ENCODE measurements around the gene POLR1D. TPM values are rescaled to one million over a fixed set of nuclear protein-coding genes. Genes with fewer than 3 reads are reported as not detected.

The POLR1D gene
- 124 and 127 TPM in 2 replicates for total RNA-seq

- DNase-seq (ENCODE audit: low spot score) = peak; percentile 75
- Mint-ChIP-seq H3K36me3 (ENCODE audit: low read depth) (peaks cover 41% of the 10 kb centered on the region), H3K27me3 (ENCODE audit: low read depth) (no peaks in the 10 kb centered on the region), H3K4me3 (ENCODE audit: low read depth) (peak within 1 kb of the TSS; percentile 93), H3K4me1 (ENCODE audit: low read depth) (peaks cover 54% of the 10 kb centered on the region), H3K9me3 (no peaks in the 10 kb centered on the region), H3K27ac (peak within 1 kb of the TSS; percentile 89)
- intact Hi-C loops (cut with micrococcal nuclease) = loop anchor here (1.0 to 5.0 kb wide), 5 partner anchors 171 to 517 kb away; partner anchors contain the start of genes MTIF3, PAN3, RPL21 and USP12
These were observed at the start of gene POLR1D for GRCh38 chr13:27621366-27622101. POLR1D (plus strand) TSS chr13:27621892; CDS start chr13:27621984, 92 bp downstream.

GRCh38 chr13:27572234-27572901, 49.3 kb upstream of the POLR1D start:
- no peak for DNase-seq (ENCODE audit: low spot score)
- intact Hi-C loops (cut with micrococcal nuclease) = no loop called here
- H3K27me3 Mint-ChIP-seq (ENCODE audit: low read depth) = no peaks in the 10 kb centered on the region

GRCh38 chr13:27573265-27573664, 48.4 kb upstream of the POLR1D start:
- no peak overlapping the region for H3K4me3 Mint-ChIP-seq (ENCODE audit: low read depth)
- H3K27ac Mint-ChIP-seq = no peak overlapping the region
- intact Hi-C loops (cut with micrococcal nuclease) = no loop called here
- H3K27me3 Mint-ChIP-seq (ENCODE audit: low read depth) = no peaks in the 10 kb centered on the region
- no peak for DNase-seq (ENCODE audit: low spot score)
- peaks cover 30% of the 10 kb centered on the region for H3K36me3 Mint-ChIP-seq (ENCODE audit: low read depth)
- no peaks in the 10 kb centered on the region for H3K9me3 Mint-ChIP-seq
- H3K4me1 Mint-ChIP-seq (ENCODE audit: low read depth) = peaks cover 18% of the 10 kb centered on the region

More at GRCh38 chr13:27572234-27572901, 49.3 kb upstream of the POLR1D start:
- no peak overlapping the region for H3K4me3 Mint-ChIP-seq (ENCODE audit: low read depth)
- H3K4me1 Mint-ChIP-seq (ENCODE audit: low read depth) = peaks cover 16% of the 10 kb centered on the region
- H3K36me3 Mint-ChIP-seq (ENCODE audit: low read depth) = peaks cover 26% of the 10 kb centered on the region
- no peaks in the 10 kb centered on the region for H3K9me3 Mint-ChIP-seq
- no peak overlapping the region for H3K27ac Mint-ChIP-seq

- DNase-seq (ENCODE audit: low spot score) = no peak
- Mint-ChIP-seq H3K9me3 (no peaks in the 10 kb centered on the region), H3K27me3 (ENCODE audit: low read depth) (no peaks in the 10 kb centered on the region), H3K36me3 (ENCODE audit: low read depth) (peaks cover 27% of the 10 kb centered on the region), H3K4me3 (ENCODE audit: low read depth) (no peak overlapping the region), H3K4me1 (ENCODE audit: low read depth) (peaks cover 18% of the 10 kb centered on the region), H3K27ac (no peak overlapping the region)
- intact Hi-C loops (cut with micrococcal nuclease) = no loop called here
These were observed 47.0 kb upstream of the POLR1D start for GRCh38 chr13:27574661-27575060.

- intact Hi-C loops (cut with micrococcal nuclease) = no loop called here
- Mint-ChIP-seq H3K27me3 (ENCODE audit: low read depth) (no peaks in the 10 kb centered on the region), H3K27ac (no peak overlapping the region), H3K4me3 (ENCODE audit: low read depth) (no peak overlapping the region), H3K4me1 (ENCODE audit: low read depth) (peaks cover 8% of the 10 kb centered on the region), H3K36me3 (ENCODE audit: low read depth) (peaks cover 34% of the 10 kb centered on the region), H3K9me3 (no peaks in the 10 kb centered on the region)
- no peak for DNase-seq (ENCODE audit: low spot score)
These were observed 43.3 kb upstream of the POLR1D start for GRCh38 chr13:27578121-27579030.

- intact Hi-C loops (cut with micrococcal nuclease) = no loop called here
- Mint-ChIP-seq H3K9me3 (no peaks in the 10 kb centered on the region), H3K36me3 (ENCODE audit: low read depth) (peaks cover 9% of the 10 kb centered on the region), H3K27me3 (ENCODE audit: low read depth) (no peaks in the 10 kb centered on the region), H3K4me3 (ENCODE audit: low read depth) (no peak overlapping the region), H3K4me1 (ENCODE audit: low read depth) (peaks cover 18% of the 10 kb centered on the region), H3K27ac (no peak overlapping the region)
- no peak for DNase-seq (ENCODE audit: low spot score)
These were observed 38.0 kb upstream of the POLR1D start for GRCh38 chr13:27583645-27584044.

- DNase-seq (ENCODE audit: low spot score) = no peak
- intact Hi-C loops (cut with micrococcal nuclease) = no loop called here
- H3K4me1 Mint-ChIP-seq (ENCODE audit: low read depth) = peaks cover 18% of the 10 kb centered on the region
- H3K36me3 Mint-ChIP-seq (ENCODE audit: low read depth) = no peaks in the 10 kb centered on the region
- no peak overlapping the region for H3K4me3 Mint-ChIP-seq (ENCODE audit: low read depth)
- no peaks in the 10 kb centered on the region for H3K9me3 Mint-ChIP-seq
- no peak overlapping the region for H3K27ac Mint-ChIP-seq
- H3K27me3 Mint-ChIP-seq (ENCODE audit: low read depth) = no peaks in the 10 kb centered on the region
These were observed 34.5 kb upstream of the POLR1D start for GRCh38 chr13:27587095-27587746.

GRCh38 chr13:27588405-27588804, 33.3 kb upstream of the POLR1D start:
- DNase-seq (ENCODE audit: low spot score) = no peak
- H3K36me3 Mint-ChIP-seq (ENCODE audit: low read depth) = no peaks in the 10 kb centered on the region
- H3K27me3 Mint-ChIP-seq (ENCODE audit: low read depth) = no peaks in the 10 kb centered on the region
- intact Hi-C loops (cut with micrococcal nuclease) = no loop called here
- no peaks in the 10 kb centered on the region for H3K9me3 Mint-ChIP-seq
- no peak overlapping the region for H3K27ac Mint-ChIP-seq
- H3K4me1 Mint-ChIP-seq (ENCODE audit: low read depth) = peaks cover 17% of the 10 kb centered on the region
- H3K4me3 Mint-ChIP-seq (ENCODE audit: low read depth) = no peak overlapping the region

- Mint-ChIP-seq H3K27me3 (ENCODE audit: low read depth) (no peaks in the 10 kb centered on the region), H3K9me3 (no peaks in the 10 kb centered on the region), H3K36me3 (ENCODE audit: low read depth) (no peaks in the 10 kb centered on the region), H3K4me1 (ENCODE audit: low read depth) (no peaks in the 10 kb centered on the region), H3K27ac (no peak overlapping the region), H3K4me3 (ENCODE audit: low read depth) (no peak overlapping the region)
- DNase-seq (ENCODE audit: low spot score) = no peak
- intact Hi-C loops (cut with micrococcal nuclease) = no loop called here
These were observed 28.8 kb upstream of the POLR1D start for GRCh38 chr13:27592865-27593264.

- H3K36me3 Mint-ChIP-seq (ENCODE audit: low read depth) = no peaks in the 10 kb centered on the region
- no peak overlapping the region for H3K4me3 Mint-ChIP-seq (ENCODE audit: low read depth)
- H3K4me1 Mint-ChIP-seq (ENCODE audit: low read depth) = no peaks in the 10 kb centered on the region
- H3K27me3 Mint-ChIP-seq (ENCODE audit: low read depth) = no peaks in the 10 kb centered on the region
- DNase-seq (ENCODE audit: low spot score) = no peak
- intact Hi-C loops (cut with micrococcal nuclease) = no loop called here
- no peak overlapping the region for H3K27ac Mint-ChIP-seq
- no peaks in the 10 kb centered on the region for H3K9me3 Mint-ChIP-seq
These were observed 28.4 kb upstream of the POLR1D start for GRCh38 chr13:27593267-27593666.

GRCh38 chr13:27595055-27595811, 26.5 kb upstream of the POLR1D start:
- Mint-ChIP-seq H3K36me3 (ENCODE audit: low read depth) (no peaks in the 10 kb centered on the region), H3K4me1 (ENCODE audit: low read depth) (peaks cover 4% of the 10 kb centered on the region), H3K4me3 (ENCODE audit: low read depth) (no peak overlapping the region), H3K27me3 (ENCODE audit: low read depth) (no peaks in the 10 kb centered on the region), H3K9me3 (no peaks in the 10 kb centered on the region), H3K27ac (no peak overlapping the region)
- DNase-seq (ENCODE audit: low spot score) = no peak
- intact Hi-C loops (cut with micrococcal nuclease) = no loop called here

- no peaks in the 10 kb centered on the region for H3K36me3 Mint-ChIP-seq (ENCODE audit: low read depth)
- peaks cover 10% of the 10 kb centered on the region for H3K4me1 Mint-ChIP-seq (ENCODE audit: low read depth)
- H3K9me3 Mint-ChIP-seq = no peaks in the 10 kb centered on the region
- intact Hi-C loops (cut with micrococcal nuclease) = no loop called here
- no peaks in the 10 kb centered on the region for H3K27me3 Mint-ChIP-seq (ENCODE audit: low read depth)
- no peak overlapping the region for H3K4me3 Mint-ChIP-seq (ENCODE audit: low read depth)
- H3K27ac Mint-ChIP-seq = no peak overlapping the region
- no peak for DNase-seq (ENCODE audit: low spot score)
These were observed 22.6 kb upstream of the POLR1D start for GRCh38 chr13:27599096-27599495.
